K562 (cell line): ENCODE measurements around the gene RPL7A. TPM values are rescaled to one million over a fixed set of nuclear protein-coding genes. Genes with fewer than 3 reads are reported as not detected.
A peak's percentile ranks its signal among the peaks of the same experiment; 100 is the strongest.

Experiments
- ATF6 ChIP-seq: sonication (generic); formaldehyde crosslinking; IDR thresholded peaks from 2 replicates; pipeline ENCODE4 v1.4.0; 2020; ENCODE audit warnings: mild to moderate bottlenecking, missing genetic modification reagents
- BRF1 ChIP-seq: IDR thresholded peaks from 3 replicates; pipeline ENCODE4 v1.6.1; 2011; ENCODE audit warnings: borderline replicate concordance, mild to moderate bottlenecking; ENCODE audit not compliant: insufficient read length; ENCODE audit errors: extremely low read depth
- CHD1 ChIP-seq: fragments of 200-600 bp; sonication (generic); IDR thresholded peaks from one replicate; pipeline ENCODE4 v1.6.1; 2012; ENCODE audit warnings: mild to moderate bottlenecking, moderate library complexity, low read length, inconsistent platforms
- CXXC5 ChIP-seq: fragments of 250-450 bp; sonication (Bioruptor Pico); IDR thresholded peaks from 2 replicates; pipeline ENCODE4 v1.8.0; 2022; ENCODE audit warnings: inconsistent platforms, mild to moderate bottlenecking, moderate library complexity
- HES1 ChIP-seq: fragments of 450-650 bp; IDR thresholded peaks from 2 replicates; pipeline ENCODE4 v1.6.1; 2016; ENCODE audit warnings: low read depth, mild to moderate bottlenecking, moderate library complexity
- NCOA1 ChIP-seq: fragments of 450-650 bp; IDR thresholded peaks from 2 replicates; pipeline ENCODE4 v1.6.1; 2016; ENCODE audit warnings: low read depth
- NR1H2 ChIP-seq: sonication (generic); formaldehyde crosslinking; IDR thresholded peaks from 2 replicates; pipeline ENCODE4 v1.4.0; 2020; ENCODE audit warnings: mild to moderate bottlenecking, missing genetic modification reagents
- PHTF2 ChIP-seq: fragments of 250-450 bp; sonication (Bioruptor Pico); IDR thresholded peaks from 2 replicates; pipeline ENCODE4 v1.5.0; 2021; ENCODE audit warnings: mild to moderate bottlenecking
- PRMT5 ChIP-seq: sonication (generic); formaldehyde crosslinking; IDR thresholded peaks from 2 replicates; pipeline ENCODE4 v1.5.0; 2020; ENCODE audit warnings: missing genetic modification reagents
- PRPF4 ChIP-seq: fragments of 200-400 bp; formaldehyde crosslinking; IDR thresholded peaks from one replicate; pipeline ENCODE4 v1.6.1; 2017; ENCODE audit warnings: low read length, low read depth, mild to moderate bottlenecking; ENCODE audit not compliant: insufficient read depth, poor library complexity, severe bottlenecking
- SMAD1 ChIP-seq: fragments of 150-350 bp; IDR thresholded peaks from 2 replicates; pipeline ENCODE4 v1.6.1; 2014; ENCODE audit warnings: low read length, low read depth; ENCODE audit not compliant: partially characterized antibody
- SNIP1 ChIP-seq: fragments of 450-650 bp; IDR thresholded peaks from 2 replicates; pipeline ENCODE4 v1.7.1; 2017; ENCODE audit warnings: low read depth, mild to moderate bottlenecking
- TARDBP ChIP-seq: fragments of 450-650 bp; IDR thresholded peaks from 2 replicates; pipeline ENCODE4 v1.6.1; 2016
- ZFP30 ChIP-seq: fragments of 250-450 bp; sonication (Bioruptor Pico); IDR thresholded peaks from 2 replicates; pipeline ENCODE4 v1.8.0; 2022; ENCODE audit warnings: moderate library complexity, mild to moderate bottlenecking, inconsistent platforms, borderline replicate concordance
- ZNF184 ChIP-seq: sonication (generic); formaldehyde crosslinking; IDR thresholded peaks from 2 replicates; pipeline ENCODE4 v1.5.0; 2020; ENCODE audit warnings: missing genetic modification reagents
- ZNF75A ChIP-seq: fragments of 450-650 bp; formaldehyde crosslinking; IDR thresholded peaks from 2 replicates; pipeline ENCODE4 v1.4.0; 2020; ENCODE audit warnings: mild to moderate bottlenecking
- polyA plus RNA-seq, 8 experiments: library from polyadenylated mRNA; depleted of rRNA in 4 of 8; stranded (reverse) in 5 of 8; unstranded in 3 of 8; fragments of >200 nt; fragmentation: Nextera tagmentation in 2 of 8; fragmentation: Illumina TruSeq in 1 of 8; extraction: Ambion mirVana in 2 of 8; extraction: Trizol in 1 of 8; gene quantifications; 2 replicates each; pipeline versions ENCODE4 v1.2.1 to v1.2.3, GENCODE V29; 2011 to 2014; ENCODE audit warnings: inconsistent platforms in 1 of 8, missing spikeins in 1 of 8
- total RNA-seq, 7 experiments: library from RNA; depleted of rRNA in 6 of 7; stranded (reverse); fragments of >200 nt in 6 of 7; fragmentation: Illumina TruSeq in 2 of 7; extraction: Trizol in 2 of 7; gene quantifications; 2 replicates each; pipeline versions ENCODE4 v1.2.1 to v1.2.3, GENCODE V29; 2011 to 2021; ENCODE audit warnings: low replicate concordance in 1 of 7
- TF ChIP-seq, protein P1 (sequence below): sonication (generic); IDR thresholded peaks from 2 replicates; pipeline ENCODE4 v1.6.1; 2016

Gene RPL7A
- total and polyA plus RNA-seq, 9 of the 15 experiments (the other 6 are each of a cell fraction or from before 2014, with no cell fraction given): 1,935 to 3,760 (median 2,652) TPM

DNA sequence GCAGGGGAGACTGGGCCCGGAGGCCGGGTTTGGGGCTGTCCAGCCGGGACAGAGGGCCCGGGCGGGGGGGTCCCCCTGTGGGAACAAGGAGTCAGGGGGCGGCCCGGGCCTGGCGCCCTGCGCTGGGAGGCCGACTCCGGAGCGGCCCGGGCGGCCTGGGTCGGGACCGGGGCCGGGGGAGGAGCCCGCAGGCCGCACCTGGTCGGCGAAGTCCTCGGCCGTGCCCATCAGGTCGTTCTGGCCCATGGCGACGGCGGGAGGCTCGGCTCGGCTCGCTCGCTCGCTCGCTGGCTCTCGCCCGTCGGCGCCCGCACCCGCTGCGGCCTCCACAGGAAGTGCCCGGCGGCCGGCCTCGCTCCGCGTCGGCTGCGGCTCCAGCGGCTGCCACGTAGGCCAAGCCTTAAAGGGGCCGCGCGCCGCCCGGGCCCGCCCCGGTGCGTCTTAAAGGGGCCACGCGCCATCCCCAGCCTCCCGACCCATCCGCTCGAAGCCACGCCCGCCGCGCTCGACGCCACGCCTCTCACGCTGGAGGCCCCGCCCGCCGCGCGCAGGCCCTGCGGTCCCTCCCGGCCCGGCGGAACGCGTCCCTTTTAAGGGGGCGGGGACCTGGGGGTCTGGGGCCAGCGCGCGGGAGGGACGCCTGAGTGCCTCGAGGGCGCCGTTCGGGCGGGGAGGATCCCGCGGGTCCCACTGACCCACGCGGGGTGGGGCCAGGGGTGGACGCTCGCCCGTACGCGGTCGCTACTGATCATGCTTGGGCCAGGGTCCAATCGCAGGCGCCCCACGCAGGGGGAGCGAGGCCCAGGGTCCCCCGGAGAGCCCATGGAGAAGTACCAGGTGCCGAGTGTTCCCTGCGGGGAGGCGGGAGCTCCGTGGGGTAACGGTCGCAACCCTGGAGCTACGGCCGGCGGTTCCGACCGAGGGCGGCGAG lies 28.0 kb downstream of the RPL7A start, which contains the start of the genes STKLD1 and SURF4 (continued):
- TF ChIP-seq, protein P1, sequence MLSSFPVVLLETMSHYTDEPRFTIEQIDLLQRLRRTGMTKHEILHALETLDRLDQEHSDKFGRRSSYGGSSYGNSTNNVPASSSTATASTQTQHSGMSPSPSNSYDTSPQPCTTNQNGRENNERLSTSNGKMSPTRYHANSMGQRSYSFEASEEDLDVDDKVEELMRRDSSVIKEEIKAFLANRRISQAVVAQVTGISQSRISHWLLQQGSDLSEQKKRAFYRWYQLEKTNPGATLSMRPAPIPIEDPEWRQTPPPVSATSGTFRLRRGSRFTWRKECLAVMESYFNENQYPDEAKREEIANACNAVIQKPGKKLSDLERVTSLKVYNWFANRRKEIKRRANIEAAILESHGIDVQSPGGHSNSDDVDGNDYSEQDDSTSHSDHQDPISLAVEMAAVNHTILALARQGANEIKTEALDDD: no peak
- no peak for TF ChIP-seq NCOA1
- TF ChIP-seq SNIP1: peak; percentile 84
- no peak for TF ChIP-seq ZFP30 (CRISPR knock-in tag)
- TF ChIP-seq ZNF184: no peak
- TF ChIP-seq PRPF4: no peak
- TF ChIP-seq PRMT5: no peak
- no peak for TF ChIP-seq TARDBP
- no peak for TF ChIP-seq ZNF75A (CRISPR knock-in tag)
- no peak for TF ChIP-seq NR1H2 (CRISPR knock-in tag)
- no peak for TF ChIP-seq BRF1
- no peak for TF ChIP-seq SMAD1
- TF ChIP-seq PHTF2 (CRISPR knock-in tag): no peak
- 0 out of 2 replicates have a peak, but pooled peaks have one; percentile 22 for TF ChIP-seq ATF6 (CRISPR knock-in tag)
- TF ChIP-seq HES1: no peak
- no peak for TF ChIP-seq CHD1
- TF ChIP-seq CXXC5: peak; percentile 97
